HUES48 (cell line): ENCODE measurements around the gene ADAMTS16.
A peak's percentile ranks its signal among the peaks of the same experiment; 100 is the strongest.

Source experiments
- H3K27ac ChIP-seq: one replicate; pipeline ENCODE4 v1.7.0; 2013; ENCODE audit warnings: low read depth, low read length, inconsistent platforms
- H3K27me3 ChIP-seq: 2 replicates; pipeline ENCODE4 v1.6.1; 2013; ENCODE audit warnings: mild to moderate bottlenecking, low read length; ENCODE audit not compliant: control insufficient read depth, insufficient read depth
- H3K36me3 ChIP-seq: 2 replicates; pipeline ENCODE4 v1.6.1; 2013; ENCODE audit warnings: low read length; ENCODE audit not compliant: control insufficient read depth, insufficient read depth
- H3K4me1 ChIP-seq: 2 replicates; pipeline ENCODE4 v1.6.1; 2013; ENCODE audit warnings: mild to moderate bottlenecking, low read length; ENCODE audit not compliant: control insufficient read depth, insufficient read depth
- H3K4me3 ChIP-seq: 2 replicates; pipeline ENCODE4 v1.5.1; 2013; ENCODE audit warnings: mild to moderate bottlenecking, low read depth, low read length
- H3K9ac ChIP-seq: 2 replicates; pipeline ENCODE4 v1.6.1; 2013; ENCODE audit warnings: mild to moderate bottlenecking, low read depth, low read length, moderate library complexity
- H3K9me3 ChIP-seq: 2 replicates; pipeline ENCODE4 v1.6.1; 2013; ENCODE audit warnings: low read length; ENCODE audit not compliant: control insufficient read depth, insufficient read depth

The ADAMTS16 gene

GRCh38 chr5:5266297-5266696 is 126.2 kb downstream of the ADAMTS16 start:
- no peaks in the 10 kb centered on the region for H3K27me3 ChIP-seq
- no peak overlapping the region for H3K4me3 ChIP-seq
- H3K9me3 ChIP-seq: no peaks in the 10 kb centered on the region
- no peak overlapping the region for H3K27ac ChIP-seq
- H3K9ac ChIP-seq: no peak overlapping the region
- H3K36me3 ChIP-seq: peaks cover 9% of the 10 kb centered on the region; the same call in 1 of the 2 replicates
- H3K4me1 ChIP-seq: peaks cover 11% of the 10 kb centered on the region

- Histone ChIP-seq H3K4me3 (no peak overlapping the region), H3K9ac (no peak overlapping the region), H3K27ac (no peak overlapping the region), H3K36me3 (no peaks in the 10 kb centered on the region), H3K27me3 (no peaks in the 10 kb centered on the region), H3K9me3 (no peaks in the 10 kb centered on the region), H3K4me1 (peaks cover 19% of the 10 kb centered on the region)
Observed at GRCh38 chr5:5270161-5270560, 130.0 kb downstream of the ADAMTS16 start.

GRCh38 chr5:5270958-5271785 is 131.0 kb downstream of the ADAMTS16 start:
- Histone ChIP-seq H3K9ac (no peak overlapping the region), H3K27me3 (no peaks in the 10 kb centered on the region), H3K36me3 (no peaks in the 10 kb centered on the region), H3K4me1 (peaks cover 15% of the 10 kb centered on the region), H3K9me3 (no peaks in the 10 kb centered on the region), H3K4me3 (no peak overlapping the region), H3K27ac (peak overlapping the region; percentile 44)

- H3K27me3 ChIP-seq: no peaks in the 10 kb centered on the region
- H3K27ac ChIP-seq: peak overlapping the region; percentile 44
- H3K9me3 ChIP-seq: no peaks in the 10 kb centered on the region
- H3K36me3 ChIP-seq: no peaks in the 10 kb centered on the region
- H3K4me1 ChIP-seq: peaks cover 11% of the 10 kb centered on the region
- H3K9ac ChIP-seq: no peak overlapping the region
- H3K4me3 ChIP-seq: no peak overlapping the region
Observed at GRCh38 chr5:5271786-5272321, 131.7 kb downstream of the ADAMTS16 start.

GRCh38 chr5:5273398-5273797 is 133.3 kb downstream of the ADAMTS16 start:
- H3K27me3 ChIP-seq: no peaks in the 10 kb centered on the region
- no peaks in the 10 kb centered on the region for H3K9me3 ChIP-seq
- no peak overlapping the region for H3K4me3 ChIP-seq
- peaks cover 14% of the 10 kb centered on the region for H3K4me1 ChIP-seq
- H3K9ac ChIP-seq: no peak overlapping the region
- H3K36me3 ChIP-seq: no peaks in the 10 kb centered on the region
- no peak overlapping the region for H3K27ac ChIP-seq

GRCh38 chr5:5273976-5274375 is 133.8 kb downstream of the ADAMTS16 start:
- Histone ChIP-seq H3K36me3 (no peaks in the 10 kb centered on the region), H3K4me1 (peaks cover 16% of the 10 kb centered on the region), H3K27ac (no peak overlapping the region), H3K27me3 (no peaks in the 10 kb centered on the region), H3K4me3 (no peak overlapping the region), H3K9me3 (no peaks in the 10 kb centered on the region), H3K9ac (no peak overlapping the region)

- H3K4me3 ChIP-seq: no peak overlapping the region
- no peaks in the 10 kb centered on the region for H3K36me3 ChIP-seq
- H3K4me1 ChIP-seq: peaks cover 21% of the 10 kb centered on the region
- H3K27me3 ChIP-seq: no peaks in the 10 kb centered on the region
- H3K27ac ChIP-seq: no peak overlapping the region
- no peak overlapping the region for H3K9ac ChIP-seq
- H3K9me3 ChIP-seq: no peaks in the 10 kb centered on the region
Observed at GRCh38 chr5:5275211-5275610, 135.1 kb downstream of the ADAMTS16 start.

GRCh38 chr5:5276430-5276829 is 136.3 kb downstream of the ADAMTS16 start:
- Histone ChIP-seq H3K27me3 (no peaks in the 10 kb centered on the region), H3K4me3 (no peak overlapping the region), H3K27ac (no peak overlapping the region), H3K4me1 (peaks cover 19% of the 10 kb centered on the region), H3K9me3 (no peaks in the 10 kb centered on the region), H3K9ac (no peak overlapping the region), H3K36me3 (no peaks in the 10 kb centered on the region)

GRCh38 chr5:5276951-5277517 is 136.9 kb downstream of the ADAMTS16 start:
- Histone ChIP-seq H3K27me3 (no peaks in the 10 kb centered on the region), H3K4me1 (peaks cover 13% of the 10 kb centered on the region), H3K36me3 (no peaks in the 10 kb centered on the region), H3K4me3 (no peak overlapping the region), H3K27ac (no peak overlapping the region), H3K9ac (no peak overlapping the region), H3K9me3 (no peaks in the 10 kb centered on the region)

GRCh38 chr5:5278201-5278814 is 138.2 kb downstream of the ADAMTS16 start:
- Histone ChIP-seq H3K4me3 (no peak overlapping the region), H3K27ac (no peak overlapping the region), H3K9ac (no peak overlapping the region), H3K36me3 (no peaks in the 10 kb centered on the region), H3K4me1 (peaks cover 13% of the 10 kb centered on the region), H3K9me3 (no peaks in the 10 kb centered on the region), H3K27me3 (no peaks in the 10 kb centered on the region)
